H1 (cell line): ENCODE results near the gene PRR19. TPM values are rescaled to one million over a fixed set of nuclear protein-coding genes. Genes with fewer than 3 reads are reported as not detected.

Experiments
- NRF1 ChIP-seq: IDR thresholded peaks from 2 replicates; pipeline ENCODE4 v1.6.1; 2011; ENCODE audit warnings: mild to moderate bottlenecking, low read depth, low read length, improper control_type of control experiment
- POLR2AphosphoS5 ChIP-seq: IDR thresholded peaks from 2 replicates; pipeline ENCODE4 v1.6.1; 2011; ENCODE audit warnings: low read depth, low read length
- TEAD4 ChIP-seq: IDR thresholded peaks from 2 replicates; pipeline ENCODE4 v1.6.1; 2012; ENCODE audit warnings: low read depth, low read length, inconsistent platforms, mixed read lengths
- polyA plus RNA-seq, 7 experiments: library from polyadenylated mRNA; depleted of rRNA in 3 of 7; stranded (reverse) in 5 of 7; unstranded in 2 of 7; fragments of >200 nt in 5 of 7; fragments of 200-250 nt in 2 of 7; gene quantifications; 1 replicate in 5 of 7; 2 replicates in 1 of 7; 4 replicates in 1 of 7; pipeline versions ENCODE4 v1.2.1 to v1.2.3, GENCODE V29; 2011 to 2013; ENCODE audit warnings: missing spikeins in 2 of 7, mixed read lengths in 2 of 7
- total RNA-seq: library from RNA; stranded (reverse); fragmentation: NEBNext Ultra II Directional; extraction: Animal tissue kit (Norgen Biotek cat#: 25700); gene quantifications from 2 replicates; pipeline ENCODE4 v1.2.1, GENCODE V29; 2021
- TF ChIP-seq, protein P1 (sequence below): IDR thresholded peaks from 2 replicates; pipeline ENCODE4 v1.6.1; 2011; ENCODE audit warnings: low read length, improper control_type of control experiment

Gene PRR19
- total and polyA plus RNA-seq, 2 of the 8 experiments (the other 6 are each of a cell fraction or from before 2014, with no cell fraction given), result 7.2 to 7.5 TPM

- TF ChIP-seq, protein P1, sequence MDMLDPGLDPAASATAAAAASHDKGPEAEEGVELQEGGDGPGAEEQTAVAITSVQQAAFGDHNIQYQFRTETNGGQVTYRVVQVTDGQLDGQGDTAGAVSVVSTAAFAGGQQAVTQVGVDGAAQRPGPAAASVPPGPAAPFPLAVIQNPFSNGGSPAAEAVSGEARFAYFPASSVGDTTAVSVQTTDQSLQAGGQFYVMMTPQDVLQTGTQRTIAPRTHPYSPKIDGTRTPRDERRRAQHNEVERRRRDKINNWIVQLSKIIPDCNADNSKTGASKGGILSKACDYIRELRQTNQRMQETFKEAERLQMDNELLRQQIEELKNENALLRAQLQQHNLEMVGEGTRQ, result peak; percentile 27; the same call in 1 of the 2 replicates
- TF ChIP-seq POLR2AphosphoS5 (peak; percentile 73), TEAD4 (no peak), NRF1 (no peak)
These were observed 48.5 kb upstream of the PRR19 start (continued) for GRCh38 chr19:42253245-42254088.
